ENCODE results near the gene TOP2A.

The TOP2A gene

GRCh38 chr17:40453881-40454612 is 36.4 kb upstream of the TOP2A start:
- ATAC-seq, result no peak

DNA sequence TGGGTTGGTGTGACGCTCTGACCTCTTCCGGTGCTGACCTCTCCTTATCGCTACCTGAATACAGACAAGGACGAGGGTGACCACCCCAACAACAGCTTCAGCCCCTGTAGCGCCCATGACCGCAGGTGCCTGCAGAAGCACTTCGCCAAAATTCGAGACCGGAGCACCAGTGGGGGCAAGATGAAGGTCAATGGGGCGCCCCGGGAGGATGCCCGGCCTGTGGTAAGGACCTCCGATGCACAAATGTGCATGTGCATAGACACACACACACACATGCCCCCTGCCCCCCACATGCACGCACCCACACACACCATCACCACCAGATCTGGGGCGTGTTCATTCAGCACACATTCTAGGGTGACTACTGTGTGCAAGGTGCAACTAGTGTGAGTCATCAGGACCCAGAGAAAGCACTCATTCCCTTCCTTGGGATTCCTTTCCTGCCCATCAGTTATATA is 35.3 kb upstream of the TOP2A start:
- ATAC-seq, result no peak

GRCh38 chr17:40452216-40452787 is 34.6 kb upstream of the TOP2A start:
- ATAC-seq, result no peak

DNA sequence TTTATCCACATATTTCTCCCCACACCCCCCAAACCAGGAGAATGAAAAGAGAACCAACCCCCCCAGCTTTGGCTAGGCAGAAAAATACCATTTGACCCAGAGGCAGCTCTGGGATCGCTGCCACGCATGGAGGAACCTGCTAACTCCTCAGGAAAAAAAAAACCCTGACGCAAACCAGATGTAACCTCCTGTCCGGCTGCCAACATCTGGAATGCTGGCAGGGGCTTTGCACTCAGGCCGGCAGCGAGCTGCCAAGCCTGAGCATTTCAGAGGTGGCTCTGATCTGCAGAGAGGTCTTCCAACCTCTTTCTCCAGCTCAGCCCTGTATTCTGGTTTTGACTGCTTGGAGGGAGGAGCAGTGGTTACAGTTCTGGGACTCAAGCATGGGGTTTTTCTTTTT is 33.7 kb upstream of the TOP2A start:
- no peak for ATAC-seq

- no peak for ATAC-seq
Observed at GRCh38 chr17:40450175-40450574, 32.5 kb upstream of the TOP2A start.

DNA sequence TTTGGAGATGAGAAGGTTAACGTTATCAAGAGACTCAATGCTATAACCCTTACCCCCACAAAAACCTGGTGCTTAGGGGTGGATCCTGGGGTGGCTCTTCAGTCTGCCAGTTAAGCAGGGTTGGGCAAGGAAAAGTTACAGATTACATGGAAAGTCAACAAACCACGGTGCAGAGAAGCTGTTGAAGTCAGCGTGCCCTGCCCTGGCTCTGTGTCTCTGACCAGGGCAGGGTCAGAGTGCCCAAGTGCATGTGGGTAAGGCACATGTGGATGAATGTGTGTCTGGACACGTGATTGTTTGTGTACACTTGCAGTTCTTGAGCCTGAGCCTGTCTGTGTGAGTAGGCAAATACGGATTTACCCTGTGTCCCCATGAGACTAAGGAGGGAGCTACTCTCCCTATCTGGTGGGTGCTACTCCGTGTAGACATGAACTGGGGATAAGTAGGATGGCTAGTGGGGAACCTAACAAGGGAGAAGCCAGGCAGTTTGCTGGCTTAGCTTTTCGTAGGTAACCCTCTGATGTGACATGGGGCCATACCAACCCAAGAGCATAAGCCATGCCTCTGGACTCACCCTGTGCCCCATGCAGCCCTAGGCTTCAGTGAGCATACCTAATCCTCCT is 31.1 kb upstream of the TOP2A start:
- no peak for ATAC-seq

- no peak for ATAC-seq
Observed at GRCh38 chr17:40448213-40448638, 30.5 kb upstream of the TOP2A start.

DNA sequence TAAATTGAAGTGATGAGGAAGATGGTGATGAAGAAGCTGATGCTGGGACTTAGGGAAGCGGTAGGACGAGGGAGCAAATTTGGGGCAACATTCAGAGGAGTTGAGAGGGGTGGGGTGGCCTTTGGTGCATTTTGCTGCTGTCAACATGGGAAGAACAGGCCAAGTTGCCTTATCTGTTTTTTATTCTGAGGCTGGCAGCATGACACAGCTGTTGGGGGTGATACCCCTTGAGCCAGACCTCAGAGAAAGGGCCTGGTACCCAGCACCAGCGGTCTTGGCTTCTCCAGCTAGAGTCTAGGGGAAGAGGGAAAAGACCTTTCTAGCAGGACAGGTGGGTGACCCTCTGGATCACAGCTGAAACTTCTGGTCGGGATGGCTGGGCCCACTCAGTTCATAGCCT is 30.1 kb upstream of the TOP2A start:
- ATAC-seq, result no peak

- ATAC-seq, result no peak
Observed at GRCh38 chr17:40447148-40447644, 29.5 kb upstream of the TOP2A start.

GRCh38 chr17:40445751-40446468 is 28.2 kb upstream of the TOP2A start:
- ATAC-seq, result no peak

GRCh38 chr17:40443988-40444899 is 26.5 kb upstream of the TOP2A start:
- ATAC-seq, result no peak

- peak; percentile 71 to 78 for ATAC-seq
Observed at GRCh38 chr17:40443196-40443987, 25.7 kb upstream of the TOP2A start, which contains the start of gene IGFBP4. TSS of gene IGFBP4 (plus strand) at chr17:40443450. CDS start at chr17:40443736, 286 bp downstream.

DNA sequence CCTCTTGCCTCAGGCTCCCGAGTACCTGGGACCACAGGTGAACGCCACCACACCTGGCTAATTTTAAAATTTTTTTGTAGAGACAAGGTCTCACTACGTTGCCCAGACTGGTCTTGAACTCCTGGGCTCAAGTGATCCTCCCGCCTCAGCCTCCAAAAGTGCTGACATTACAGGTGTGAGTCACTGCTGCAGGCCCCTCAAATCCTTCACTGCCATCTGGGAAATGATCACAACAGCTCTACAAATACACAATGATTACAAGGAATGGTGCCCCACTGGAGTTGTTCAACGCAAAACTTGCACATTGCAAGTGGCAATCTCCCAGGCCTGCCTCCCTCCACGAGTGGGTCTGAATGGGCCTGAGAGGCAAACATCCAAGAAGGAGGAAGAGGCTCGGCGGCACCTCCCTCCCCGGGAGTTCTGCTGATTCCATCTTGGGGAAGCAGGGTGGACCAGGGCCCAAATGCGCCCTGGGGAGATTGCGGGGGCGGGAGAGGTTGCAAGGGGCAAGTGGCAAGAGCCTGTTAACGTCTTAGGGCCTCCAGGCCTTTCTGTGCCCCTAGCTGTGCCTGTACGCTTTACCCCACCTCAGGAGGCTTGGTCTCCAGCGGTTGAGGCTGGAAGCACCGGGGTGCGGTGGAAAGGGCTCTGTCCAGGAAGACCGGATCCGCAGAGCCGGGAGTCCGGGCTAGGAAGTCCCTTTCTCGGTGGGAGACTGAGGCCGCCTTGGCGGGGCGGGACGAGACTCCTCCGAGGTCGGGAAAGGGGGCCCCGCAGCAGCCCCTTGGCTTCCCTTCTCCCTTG is 24.9 kb upstream of the TOP2A start:
- no peak for ATAC-seq

- ATAC-seq, result no peak
Observed at GRCh38 chr17:40440166-40440565, 22.5 kb upstream of the TOP2A start.

- no peak for ATAC-seq
Observed at GRCh38 chr17:40437095-40437732, 19.5 kb upstream of the TOP2A start.

- no peak for ATAC-seq
Observed at GRCh38 chr17:40436636-40437035, 18.9 kb upstream of the TOP2A start.

DNA sequence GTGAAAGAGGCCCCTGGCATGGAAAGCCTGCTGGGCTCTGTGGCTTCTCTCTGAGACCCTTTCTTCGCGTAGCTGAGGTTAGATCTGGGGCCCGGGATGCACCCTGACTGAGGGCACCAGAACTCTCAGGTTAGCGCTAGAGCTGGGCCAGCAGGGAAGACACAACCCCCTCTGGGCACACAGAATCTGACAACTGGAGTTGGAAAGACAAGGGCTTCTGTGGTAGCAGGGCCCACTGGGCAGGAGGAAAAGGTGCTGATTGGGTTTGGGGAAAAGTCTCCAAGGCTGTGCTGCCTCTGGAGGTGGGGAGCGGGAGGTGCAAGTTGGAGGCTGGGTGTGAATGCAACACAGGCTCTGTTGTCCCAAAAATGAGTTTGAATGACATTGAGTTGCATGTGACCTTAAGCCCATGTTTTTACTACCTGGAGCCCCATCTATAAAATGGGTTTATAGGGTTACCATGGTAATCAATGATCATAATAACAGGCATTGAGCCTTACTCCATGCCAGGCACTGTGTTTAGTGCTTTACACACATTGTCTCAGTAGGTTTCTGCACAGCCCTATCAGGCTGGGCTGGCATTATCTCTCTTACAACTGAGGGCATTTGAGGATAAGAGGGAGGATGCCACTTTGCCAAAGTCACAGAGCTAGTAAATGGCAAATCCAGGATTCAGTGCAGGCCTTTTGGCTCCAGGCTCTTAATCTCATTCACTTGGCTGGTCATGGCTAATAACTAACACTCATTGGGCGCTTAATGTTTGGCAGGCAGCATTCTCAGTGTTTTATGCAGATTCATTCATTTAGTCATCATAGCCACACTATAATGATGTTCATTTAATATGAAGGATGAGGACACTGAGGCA is 16.1 kb upstream of the TOP2A start:
- no peak for ATAC-seq

DNA sequence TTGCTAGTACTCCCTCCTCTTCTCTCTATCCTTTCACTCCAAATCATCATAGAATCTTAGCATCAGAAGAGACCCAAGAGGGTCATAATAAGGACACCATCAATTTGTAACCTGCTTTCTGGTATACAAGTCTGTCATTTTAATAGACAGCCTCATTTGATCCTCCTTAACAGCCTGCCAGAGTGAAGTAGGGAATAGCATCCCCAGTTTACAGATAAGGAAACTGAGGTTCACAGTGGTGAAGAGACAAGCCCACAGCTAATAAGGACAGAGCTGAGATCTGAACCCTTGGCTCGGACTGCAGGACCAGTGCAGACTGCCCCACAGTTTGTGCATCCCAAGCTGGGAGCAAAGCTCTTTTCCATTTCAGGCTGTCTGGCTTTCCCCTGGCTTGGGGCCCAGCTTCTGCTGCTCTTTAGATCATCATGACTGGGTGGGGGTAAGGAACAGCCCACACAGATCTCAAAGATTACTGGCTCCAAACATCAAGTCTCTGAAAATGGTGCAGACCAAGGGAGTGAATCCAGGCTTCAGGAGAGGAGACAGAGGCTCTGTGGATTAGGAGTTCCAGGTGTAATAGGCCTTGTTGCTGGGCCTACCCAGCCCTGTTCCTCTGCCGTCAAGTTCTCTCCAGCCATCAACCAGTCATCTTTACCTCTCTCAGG is 15.3 kb upstream of the TOP2A start:
- ATAC-seq, result no peak
